RWPE1 (cell line): Measurements from ENCODE around the gene CDC42SE2.
A peak's percentile ranks its signal among the peaks of the same experiment; 100 is the strongest.

Experiments used
- CTCF ChIA-PET: fragments of 350-600 bp; sonication (Branson Sonifier 250); formaldehyde crosslinking; extraction: SDS; loops from one replicate; lab custom pipeline; 2021; lab: Yijun Ruan, JAX
- POLR2A ChIA-PET: fragments of 400-600 bp; formaldehyde crosslinking; extraction: SDS; loops from one replicate; lab custom pipeline; 2020; ENCODE audit warnings: antibody characterized with exemption; ENCODE audit not compliant: low non-redundant PET; lab: Yijun Ruan, JAX
- DNase-seq: peaks from one replicate; pipeline ENCODE4 v3.0.0; 2012; ENCODE audit warnings: low spot score
- H3K27ac ChIP-seq: fragments of 450-650 bp; 2 replicates; pipeline ENCODE4 v1.5.1; 2017
- TF ChIP-seq, protein P1 (sequence below): fragments of 450-650 bp; conservative IDR thresholded peaks from 2 replicates; pipeline ENCODE4 v1.5.1; 2017; ENCODE audit warnings: low read depth, mild to moderate bottlenecking

CDC42SE2 gene

DNA sequence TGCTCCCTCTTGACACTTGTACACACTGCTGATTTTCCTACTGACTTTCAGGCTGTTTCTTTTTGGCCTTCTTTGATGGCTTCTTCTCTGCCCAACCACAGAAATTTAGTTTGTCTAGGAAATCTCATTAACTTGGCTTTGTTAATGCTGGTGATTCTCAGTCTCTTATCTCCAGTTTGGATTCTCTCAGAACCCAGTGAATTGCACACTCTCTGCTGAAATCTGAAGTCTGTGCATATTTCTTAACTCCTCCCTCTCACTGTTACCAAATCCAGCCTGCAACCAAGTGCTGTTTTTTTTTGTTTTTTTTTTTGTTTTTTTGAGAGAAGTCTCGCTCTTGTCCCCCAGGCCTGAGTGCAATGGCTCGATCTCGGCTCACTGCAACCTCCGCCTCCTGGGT, 117.2 kb downstream of the CDC42SE2 start:
- ChIA-PET POLR2A (interaction anchor here (1.7 kb wide), 1 partner anchor 116 kb away, joined by 6 read pairs; the partner anchor contains the start of gene CDC42SE2), CTCF (interaction anchor here (1.3 kb wide), 1 partner anchor 216 kb away, joined by 8 read pairs; the partner anchor contains the start of gene HINT1)
- TF ChIP-seq, protein P1, sequence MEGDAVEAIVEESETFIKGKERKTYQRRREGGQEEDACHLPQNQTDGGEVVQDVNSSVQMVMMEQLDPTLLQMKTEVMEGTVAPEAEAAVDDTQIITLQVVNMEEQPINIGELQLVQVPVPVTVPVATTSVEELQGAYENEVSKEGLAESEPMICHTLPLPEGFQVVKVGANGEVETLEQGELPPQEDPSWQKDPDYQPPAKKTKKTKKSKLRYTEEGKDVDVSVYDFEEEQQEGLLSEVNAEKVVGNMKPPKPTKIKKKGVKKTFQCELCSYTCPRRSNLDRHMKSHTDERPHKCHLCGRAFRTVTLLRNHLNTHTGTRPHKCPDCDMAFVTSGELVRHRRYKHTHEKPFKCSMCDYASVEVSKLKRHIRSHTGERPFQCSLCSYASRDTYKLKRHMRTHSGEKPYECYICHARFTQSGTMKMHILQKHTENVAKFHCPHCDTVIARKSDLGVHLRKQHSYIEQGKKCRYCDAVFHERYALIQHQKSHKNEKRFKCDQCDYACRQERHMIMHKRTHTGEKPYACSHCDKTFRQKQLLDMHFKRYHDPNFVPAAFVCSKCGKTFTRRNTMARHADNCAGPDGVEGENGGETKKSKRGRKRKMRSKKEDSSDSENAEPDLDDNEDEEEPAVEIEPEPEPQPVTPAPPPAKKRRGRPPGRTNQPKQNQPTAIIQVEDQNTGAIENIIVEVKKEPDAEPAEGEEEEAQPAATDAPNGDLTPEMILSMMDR: no peak
- no peak for DNase-seq
- H3K27ac ChIP-seq: no peak overlapping the region

DNA sequence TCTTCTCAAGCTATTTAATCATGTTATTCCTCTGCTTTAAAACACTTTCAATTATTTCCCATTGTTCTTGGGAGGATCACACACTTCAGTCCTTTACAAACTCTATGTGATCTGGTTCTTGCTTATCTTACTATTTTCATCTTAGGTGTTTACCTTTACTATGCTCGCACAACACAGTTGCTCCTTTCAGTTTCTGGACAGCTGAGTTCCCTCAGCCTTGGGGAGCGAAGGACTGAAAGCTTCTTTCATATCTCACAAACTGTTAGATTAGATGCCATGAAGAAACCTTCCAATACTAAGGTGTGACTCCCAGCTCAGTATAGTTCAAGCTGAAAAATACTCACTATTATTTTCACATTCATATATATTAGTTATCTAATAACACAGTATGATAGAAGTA, 117.9 kb downstream of the CDC42SE2 start:
- ChIA-PET CTCF (interaction anchor here (0.5 to 1.3 kb wide), 13 partner anchors 13 to 510 kb away, joined by 3 to 8 read pairs (median 3); partner anchors contain the start of genes CDC42SE2 and HINT1), POLR2A (interaction anchor here (0.5 to 1.7 kb wide), 3 partner anchors 106 to 214 kb away, joined by 4 to 6 read pairs (median 4); partner anchors contain the start of gene CDC42SE2)
- DNase-seq: no peak
- H3K27ac ChIP-seq: no peak overlapping the region
- TF ChIP-seq, protein P1: no peak

DNA sequence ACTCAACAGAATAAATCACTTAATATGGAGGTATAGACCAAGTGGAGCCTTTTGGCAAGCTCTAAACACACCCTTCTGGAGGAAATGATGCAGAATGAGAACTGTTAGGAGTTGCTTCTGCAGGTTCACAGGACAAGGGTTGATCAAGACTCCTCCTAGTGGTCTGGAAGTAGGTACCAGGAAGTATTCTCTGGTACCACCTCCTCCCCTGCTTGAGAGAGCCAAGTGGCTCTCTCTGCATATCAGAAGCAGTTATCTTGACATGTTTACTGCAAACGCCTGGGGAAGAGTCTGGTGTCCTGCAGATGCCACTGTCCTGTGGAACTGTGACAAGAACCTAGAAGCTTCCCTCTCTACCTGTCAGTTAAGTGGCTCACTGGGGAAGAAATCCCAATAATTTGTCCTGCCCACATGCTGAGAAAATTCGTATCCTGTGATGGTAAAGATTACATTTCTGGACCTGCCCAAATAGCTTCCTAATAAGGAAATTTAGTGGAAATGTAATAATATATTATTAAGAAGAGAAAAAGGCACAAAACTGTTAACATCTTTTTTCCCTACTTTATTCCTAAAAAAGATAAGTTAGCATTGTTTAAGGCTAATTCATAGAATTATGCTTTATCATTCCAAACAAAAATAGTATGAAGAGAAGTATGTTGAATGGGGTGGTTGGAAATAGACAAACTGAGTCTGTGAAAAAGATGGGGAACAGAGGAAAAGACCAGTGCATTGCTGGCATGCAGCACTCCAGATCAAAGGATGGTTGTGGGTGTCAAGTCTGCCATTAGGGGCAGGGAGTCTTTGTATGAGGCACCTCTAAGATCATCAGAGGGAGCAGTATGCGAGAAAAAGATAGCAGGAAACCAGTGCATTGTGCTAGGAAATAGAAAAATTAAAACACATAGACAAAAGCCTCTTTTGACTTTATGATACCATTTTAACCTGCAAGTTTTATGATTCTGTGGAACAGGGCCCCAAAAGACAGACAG, 118.8 kb downstream of the CDC42SE2 start:
- CTCF ChIA-PET: interaction anchor here (0.5 to 1.3 kb wide), 16 partner anchors 12 to 511 kb away, joined by 3 to 8 read pairs (median 3); partner anchors contain the start of genes CDC42SE2 and HINT1
- POLR2A ChIA-PET: interaction anchor here (0.5 to 1.7 kb wide), 3 partner anchors 107 to 215 kb away, joined by 4 to 6 read pairs (median 4); partner anchors contain the start of gene CDC42SE2
- H3K27ac ChIP-seq: no peak overlapping the region
- TF ChIP-seq, protein P1: peak; percentile 64
- DNase-seq: peak; percentile 78

DNA sequence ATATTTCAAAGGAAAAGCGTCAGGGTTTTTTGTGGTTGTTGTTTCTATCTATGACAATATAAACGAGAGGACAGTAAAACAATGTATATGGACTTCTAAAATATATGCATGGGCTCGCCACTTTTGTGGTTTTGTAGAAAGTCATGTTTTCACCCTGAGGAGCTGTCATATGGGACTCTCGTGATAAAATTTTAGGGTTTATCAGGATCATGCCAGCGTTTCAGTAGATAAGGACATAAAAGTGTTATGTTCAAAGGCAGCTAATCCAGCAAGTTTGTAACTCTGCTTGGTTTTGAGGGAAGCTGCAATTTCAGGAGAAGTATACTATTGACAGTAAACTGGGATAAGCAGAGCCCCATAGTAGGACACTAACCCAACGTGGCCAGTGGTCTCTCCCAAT, 120.3 kb downstream of the CDC42SE2 start:
- POLR2A ChIA-PET: no interaction called here
- DNase-seq: no peak
- CTCF ChIA-PET: interaction anchor here (0.9 to 1.1 kb wide), 2 partner anchors 12 to 219 kb away, joined by 4 to 9 read pairs; partner anchors contain the start of gene HINT1
- TF ChIP-seq, protein P1: no peak
- H3K27ac ChIP-seq: no peak overlapping the region

DNA sequence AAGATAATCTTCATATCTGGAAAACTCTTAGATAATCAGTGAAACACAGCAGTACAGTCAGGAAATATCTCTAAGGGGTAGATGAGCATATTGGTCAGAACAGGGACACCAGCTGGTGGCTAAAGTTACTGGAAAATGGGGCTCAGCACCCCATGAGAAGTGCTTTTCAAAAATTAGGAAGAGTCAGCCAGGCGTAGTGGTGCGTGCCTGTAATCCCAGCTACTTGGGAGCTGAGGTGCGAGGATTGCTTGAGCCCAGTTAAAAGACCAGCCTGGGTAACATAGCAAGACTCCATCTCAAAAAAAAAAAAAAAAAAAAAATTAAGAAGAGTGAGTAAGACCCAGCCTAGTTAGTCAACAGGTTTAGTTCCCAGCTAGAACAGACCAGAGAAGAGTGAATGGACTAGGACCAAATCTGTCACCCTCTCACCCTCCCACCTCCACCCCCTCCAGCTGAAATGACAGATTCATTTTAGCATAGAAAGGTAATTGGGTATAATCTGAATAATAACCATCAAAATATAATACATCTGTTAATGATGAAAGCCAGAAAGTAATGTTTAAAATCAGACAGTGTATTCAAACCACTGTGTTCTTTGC, 120.9 kb downstream of the CDC42SE2 start:
- ChIA-PET POLR2A (no interaction called here), CTCF (interaction anchor here (0.6 to 1.1 kb wide), 3 partner anchors 12 to 219 kb away, joined by 4 to 9 read pairs (median 6); partner anchors contain the start of gene HINT1)
- TF ChIP-seq, protein P1: no peak
- DNase-seq: no peak
- no peak overlapping the region for H3K27ac ChIP-seq

DNA sequence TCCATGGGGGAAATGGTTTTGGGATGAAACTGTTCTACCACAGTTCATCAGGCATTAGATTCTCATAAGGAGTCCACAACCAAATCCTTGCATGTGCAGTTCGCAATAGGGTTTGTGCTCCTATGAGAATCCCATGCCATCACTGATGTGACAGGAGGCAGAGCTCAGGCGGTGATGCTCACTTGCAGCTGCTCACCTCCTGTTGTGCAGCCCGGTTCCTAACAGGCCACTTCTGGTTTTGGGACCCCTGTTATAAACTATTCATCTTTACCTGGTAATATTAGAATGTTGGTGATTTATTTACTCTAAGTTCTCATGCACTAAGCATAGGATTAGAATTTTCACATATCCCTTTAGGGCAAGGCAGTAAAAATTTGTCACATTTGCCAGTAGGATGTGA, 122.3 kb downstream of the CDC42SE2 start:
- H3K27ac ChIP-seq: no peak overlapping the region
- ChIA-PET CTCF (no interaction called here), POLR2A (no interaction called here)
- TF ChIP-seq, protein P1: no peak
- DNase-seq: no peak
